Vagina (tissue), 2 donors: ENCODE data around the gene EPN1.

Experiments used
- POLR2AphosphoS5 ChIP-seq, 2 donors: sonication (generic); formaldehyde crosslinking; IDR thresholded peaks; one replicate each; pipeline ENCODE4 v1.9.0; 2017; ENCODE audit warnings: antibody characterized with exemption in 2 of 2, mild to moderate bottlenecking in 2 of 2, low read depth in 1 of 2; ENCODE audit not compliant: insufficient read depth in 1 of 2
- TF ChIP-seq, protein P1 (sequence below), 3 experiments: fragments of 450-650 bp in 2 of 3; fragments of 200-600 bp in 1 of 3; sonication (generic) in 1 of 3; IDR thresholded peaks; one replicate each; pipeline ENCODE4 v1.5.1; 2017 to 2019; ENCODE audit warnings: antibody characterized with exemption in 3 of 3, mild to moderate bottlenecking in 2 of 3, moderate library complexity in 2 of 3

DNA sequence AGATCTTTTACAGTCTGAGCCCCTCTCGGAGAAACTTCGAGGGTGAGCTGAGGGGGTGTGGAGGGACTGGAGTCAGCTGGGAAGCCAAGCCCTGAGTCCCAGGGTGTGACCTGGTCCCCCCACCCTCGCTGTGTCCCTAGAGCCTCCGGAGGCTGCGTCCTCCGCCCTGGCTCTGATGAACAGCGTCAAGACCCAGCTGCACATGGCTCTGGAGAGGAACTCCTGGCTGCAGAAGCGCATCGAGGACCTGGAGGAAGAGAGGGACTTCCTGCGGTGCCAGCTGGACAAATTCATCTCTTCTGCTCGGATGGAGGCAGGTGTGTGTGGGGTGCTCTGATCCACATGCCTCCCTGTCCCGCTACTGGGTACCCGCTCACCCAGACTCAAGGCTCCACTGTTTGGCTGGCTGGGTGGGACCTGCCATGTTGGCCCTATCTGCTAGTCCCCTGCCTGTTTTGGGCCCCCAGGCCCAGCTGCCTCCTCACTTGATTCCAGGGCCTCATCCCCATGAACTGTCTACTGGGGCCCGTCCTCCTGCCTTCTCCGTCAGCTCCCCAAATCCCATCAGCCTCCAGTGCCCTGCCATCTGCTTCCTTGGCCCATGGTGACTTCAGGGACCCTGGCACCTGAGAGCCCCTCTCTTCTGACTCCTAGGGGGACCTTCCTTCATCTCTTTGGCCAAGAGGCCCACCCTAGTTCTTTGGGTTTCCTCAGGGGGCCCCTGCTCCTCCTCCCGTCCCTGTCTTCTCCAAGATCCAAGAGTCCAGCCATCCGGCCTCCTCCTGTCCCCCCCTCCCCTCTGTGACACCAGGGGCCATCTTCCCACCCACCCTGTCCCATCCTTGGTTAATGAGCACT lies 25.5 kb upstream of the EPN1 start:
- TF ChIP-seq POLR2AphosphoS5 (IDR thresholded peaks at IDR 0.05; ENCODE audit: insufficient read depth in 1 of 2, low read depth in 1 of 2): no peak
- TF ChIP-seq, protein P1, sequence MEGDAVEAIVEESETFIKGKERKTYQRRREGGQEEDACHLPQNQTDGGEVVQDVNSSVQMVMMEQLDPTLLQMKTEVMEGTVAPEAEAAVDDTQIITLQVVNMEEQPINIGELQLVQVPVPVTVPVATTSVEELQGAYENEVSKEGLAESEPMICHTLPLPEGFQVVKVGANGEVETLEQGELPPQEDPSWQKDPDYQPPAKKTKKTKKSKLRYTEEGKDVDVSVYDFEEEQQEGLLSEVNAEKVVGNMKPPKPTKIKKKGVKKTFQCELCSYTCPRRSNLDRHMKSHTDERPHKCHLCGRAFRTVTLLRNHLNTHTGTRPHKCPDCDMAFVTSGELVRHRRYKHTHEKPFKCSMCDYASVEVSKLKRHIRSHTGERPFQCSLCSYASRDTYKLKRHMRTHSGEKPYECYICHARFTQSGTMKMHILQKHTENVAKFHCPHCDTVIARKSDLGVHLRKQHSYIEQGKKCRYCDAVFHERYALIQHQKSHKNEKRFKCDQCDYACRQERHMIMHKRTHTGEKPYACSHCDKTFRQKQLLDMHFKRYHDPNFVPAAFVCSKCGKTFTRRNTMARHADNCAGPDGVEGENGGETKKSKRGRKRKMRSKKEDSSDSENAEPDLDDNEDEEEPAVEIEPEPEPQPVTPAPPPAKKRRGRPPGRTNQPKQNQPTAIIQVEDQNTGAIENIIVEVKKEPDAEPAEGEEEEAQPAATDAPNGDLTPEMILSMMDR (IDR thresholded peaks at IDR 0.05): no peak
